ENCODE results near the gene HSFY2. TPM values are rescaled to one million over a fixed set of nuclear protein-coding genes. Genes with fewer than 3 reads are reported as not detected.
"Not testable (repeated sequence)": the region's sequence is repeated elsewhere in the genome, so short reads cannot be mapped to it uniquely, and the experiment has no call there.

Gene HSFY2
- total and polyA plus RNA-seq, 10 of the 15 experiments (the other 5 are each of a cell fraction or from before 2014, with no cell fraction given): not detected

GRCh38 chrY:18754077-18754476 is 19.5 kb downstream of the HSFY2 start:
- H3K27ac ChIP-seq (ENCODE audit: control insufficient read depth, insufficient read depth); intact Hi-C loops (cut with micrococcal nuclease; ENCODE audit: unreplicated experiment); in situ Hi-C loops (cut with MboI); FAIRE-seq; H3K9me3 ChIP-seq (replicated peaks; ENCODE audit: control insufficient read depth, insufficient read depth, low read length); H3K4me1 ChIP-seq (ENCODE audit: control insufficient read depth, insufficient read depth, low read length); H3K36me3 ChIP-seq (ENCODE audit: control insufficient read depth in 2 of 2, insufficient read depth in 2 of 2, low read length in 1 of 2); H3K27me3 ChIP-seq (replicated peaks in 1 of 2; ENCODE audit: control insufficient read depth in 2 of 2, insufficient read depth in 2 of 2, low read length in 1 of 2); H3K4me3 ChIP-seq; H4K20me1 ChIP-seq (ENCODE audit: control insufficient read depth, insufficient read depth); H3K9ac ChIP-seq (ENCODE audit: control insufficient read depth, insufficient read depth, low read length); ATAC-seq; CTCF ChIA-PET; POLR2A ChIA-PET; SMC1A ChIA-PET (ENCODE audit: uncharacterized antibody, unreplicated experiment); H2AFZ ChIP-seq (ENCODE audit: control insufficient read depth, low read depth, low read length); DNase-seq (ENCODE audit: low read depth, low spot score); H3K4me2 ChIP-seq (ENCODE audit: control insufficient read depth, insufficient read depth); RAD21 ChIA-PET (ENCODE audit: unreplicated experiment); BruUV-seq (replicated peaks); H3K79me2 ChIP-seq (ENCODE audit: control insufficient read depth, insufficient read depth, low read length): not testable (repeated sequence)
- WGBS (ENCODE audit: insufficient coverage, insufficient replicate concordance, low lambda C conversion rate, missing lambda C conversion rate): no CpG with 5 or more reads among the region's 2 CpGs

GRCh38 chrY:18753133-18753815 is 20.3 kb downstream of the HSFY2 start:
- H3K27ac ChIP-seq (ENCODE audit: control insufficient read depth, insufficient read depth); RAD21 ChIA-PET (ENCODE audit: unreplicated experiment); H2AFZ ChIP-seq (ENCODE audit: control insufficient read depth, low read depth, low read length); H3K4me1 ChIP-seq (ENCODE audit: control insufficient read depth, insufficient read depth, low read length); POLR2A ChIA-PET; DNase-seq (ENCODE audit: low read depth, low spot score); intact Hi-C loops (cut with micrococcal nuclease; ENCODE audit: unreplicated experiment); ATAC-seq; H3K36me3 ChIP-seq (ENCODE audit: control insufficient read depth in 2 of 2, insufficient read depth in 2 of 2, low read length in 1 of 2); H3K4me2 ChIP-seq (ENCODE audit: control insufficient read depth, insufficient read depth); H4K20me1 ChIP-seq (ENCODE audit: control insufficient read depth, insufficient read depth); H3K27me3 ChIP-seq (replicated peaks in 1 of 2; ENCODE audit: control insufficient read depth in 2 of 2, insufficient read depth in 2 of 2, low read length in 1 of 2); in situ Hi-C loops (cut with MboI); BruUV-seq (replicated peaks); H3K9me3 ChIP-seq (replicated peaks; ENCODE audit: control insufficient read depth, insufficient read depth, low read length); H3K9ac ChIP-seq (ENCODE audit: control insufficient read depth, insufficient read depth, low read length); FAIRE-seq; CTCF ChIA-PET; SMC1A ChIA-PET (ENCODE audit: uncharacterized antibody, unreplicated experiment); H3K79me2 ChIP-seq (ENCODE audit: control insufficient read depth, insufficient read depth, low read length); H3K4me3 ChIP-seq: not testable (repeated sequence)
- no CpG with 5 or more reads among the region's 2 CpGs for WGBS (ENCODE audit: insufficient coverage, insufficient replicate concordance, low lambda C conversion rate, missing lambda C conversion rate)

GRCh38 chrY:18723714-18724113 is 49.8 kb downstream of the HSFY2 start:
- POLR2A ChIA-PET; H3K79me2 ChIP-seq (ENCODE audit: control insufficient read depth, insufficient read depth, low read length); H3K4me1 ChIP-seq (ENCODE audit: control insufficient read depth, insufficient read depth, low read length); RAD21 ChIA-PET (ENCODE audit: unreplicated experiment); H3K9me3 ChIP-seq (replicated peaks; ENCODE audit: control insufficient read depth, insufficient read depth, low read length); H4K20me1 ChIP-seq (ENCODE audit: control insufficient read depth, insufficient read depth); CTCF ChIA-PET; H3K4me3 ChIP-seq; H3K9ac ChIP-seq (ENCODE audit: control insufficient read depth, insufficient read depth, low read length); ATAC-seq; intact Hi-C loops (cut with micrococcal nuclease; ENCODE audit: unreplicated experiment); H3K27ac ChIP-seq (ENCODE audit: control insufficient read depth, insufficient read depth); SMC1A ChIA-PET (ENCODE audit: uncharacterized antibody, unreplicated experiment); FAIRE-seq; in situ Hi-C loops (cut with MboI); H3K4me2 ChIP-seq (ENCODE audit: control insufficient read depth, insufficient read depth); H2AFZ ChIP-seq (ENCODE audit: control insufficient read depth, low read depth, low read length); BruUV-seq (replicated peaks); H3K36me3 ChIP-seq (ENCODE audit: control insufficient read depth in 2 of 2, insufficient read depth in 2 of 2, low read length in 1 of 2); H3K27me3 ChIP-seq (replicated peaks in 1 of 2; ENCODE audit: control insufficient read depth in 2 of 2, insufficient read depth in 2 of 2, low read length in 1 of 2); DNase-seq (ENCODE audit: low read depth, low spot score): not testable (repeated sequence)
- no CpG with 5 or more reads among the region's 3 CpGs for WGBS (ENCODE audit: insufficient coverage, insufficient replicate concordance, low lambda C conversion rate, missing lambda C conversion rate)

Small RNA genes within 50 kb of the gene (small RNA-seq; reads per million reads assigned to genes)
- not detected for gene GPM6BP2

Other genes starting within 250 kb of the HSFY2 start
- not detected in 2 replicates for gene HSFY1, start 227.0 kb downstream of the HSFY2 start, total RNA-seq (2014; rRNA removed)
- not detected in 2 replicates for gene HSFY1, start 227.0 kb downstream of the HSFY2 start, total RNA-seq (2014; rRNA removed; fragmentation: Illumina TruSeq; extraction: Trizol)
- not detected in 2 replicates for gene HSFY1, start 227.0 kb downstream of the HSFY2 start, total RNA-seq (2021)
- gene HSFY1, start 227.0 kb downstream of the HSFY2 start, polyA plus RNA-seq (2011; rRNA removed): not detected in 2 replicates
- not detected in 2 replicates for gene HSFY1, start 227.0 kb downstream of the HSFY2 start, polyA plus RNA-seq (2014; fragmentation: Illumina TruSeq; extraction: Trizol)
- not detected for gene HSFY1, start 227.0 kb downstream of the HSFY2 start, polyA plus RNA-seq (2014; fragmentation: Nextera tagmentation; extraction: Ambion mirVana)
- gene HSFY1, start 227.0 kb downstream of the HSFY2 start, polyA plus RNA-seq (2014; rRNA removed): not detected in 2 replicates
- not detected for gene HSFY1, start 227.0 kb downstream of the HSFY2 start, polyA plus RNA-seq (2016; fragmentation: Nextera tagmentation; extraction: Ambion mirVana)